Measurements from ENCODE around the gene WWOX.

The WWOX gene

DNA sequence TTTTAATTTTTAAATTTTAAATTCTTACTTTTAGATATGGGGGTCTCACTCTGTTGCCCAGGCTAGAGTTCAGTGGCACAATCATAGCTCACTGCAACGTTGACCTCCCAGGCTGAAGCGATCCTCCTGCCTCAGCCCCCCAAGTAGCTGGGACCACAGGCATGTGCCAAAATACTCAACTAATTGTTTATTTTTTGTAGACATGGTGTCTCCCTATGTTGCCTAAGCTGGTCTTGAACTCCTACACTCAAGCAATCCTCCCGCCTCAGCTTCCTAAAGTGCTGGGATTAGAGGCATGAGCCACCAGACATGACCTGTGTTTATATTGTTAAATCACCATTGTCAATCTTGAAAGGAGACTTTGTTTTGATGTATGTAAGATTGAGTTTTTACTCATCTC is 332.2 kb downstream of the WWOX start:
- DNase-seq (ENCODE audit: low read depth in 2 of 2, low spot score in 1 of 2) = no peak

DNA sequence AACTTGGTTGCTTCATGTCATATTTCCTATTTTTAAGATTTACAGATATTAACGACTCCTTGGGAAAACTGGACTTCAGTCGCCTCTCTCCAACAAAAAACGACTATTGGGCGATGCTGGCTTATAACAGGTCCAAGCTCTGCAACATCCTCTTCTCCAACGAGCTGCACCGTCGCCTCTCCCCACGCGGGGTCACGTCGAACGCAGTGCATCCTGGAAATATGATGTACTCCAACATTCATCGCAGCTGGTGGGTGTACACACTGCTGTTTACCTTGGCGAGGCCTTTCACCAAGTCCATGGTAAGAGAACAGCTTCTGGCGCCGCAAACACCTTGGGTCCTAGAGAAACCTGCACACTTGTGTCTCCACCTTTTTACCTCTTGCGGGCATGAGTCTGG is 333.0 kb downstream of the WWOX start:
- DNase-seq (ENCODE audit: low read depth in 2 of 2, low spot score in 1 of 2) = no peak

DNA sequence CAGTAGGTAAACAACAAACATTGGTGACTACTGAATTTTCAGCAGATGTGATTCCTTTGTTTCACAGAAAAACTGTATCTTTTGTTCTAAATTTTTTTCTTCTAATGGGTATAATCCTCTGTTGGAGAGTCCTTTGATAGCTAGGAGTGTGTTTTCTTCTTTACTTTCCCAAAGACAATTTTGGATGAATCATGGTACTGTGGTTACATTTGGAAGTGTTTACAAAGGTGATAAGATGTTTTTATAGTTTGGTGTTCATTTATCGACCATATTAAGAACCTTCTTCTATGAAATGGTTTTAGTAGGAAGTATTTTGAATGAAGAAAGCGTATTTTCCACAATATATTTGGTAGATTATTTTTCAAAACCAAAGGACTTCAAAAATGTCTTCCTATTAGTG is 333.7 kb downstream of the WWOX start:
- DNase-seq (ENCODE audit: low read depth in 2 of 2, low spot score in 1 of 2) = no peak

- DNase-seq (ENCODE audit: low read depth in 2 of 2, low spot score in 1 of 2) = no peak
These were observed 334.9 kb downstream of the WWOX start for GRCh38 chr16:78434401-78434800.

DNA sequence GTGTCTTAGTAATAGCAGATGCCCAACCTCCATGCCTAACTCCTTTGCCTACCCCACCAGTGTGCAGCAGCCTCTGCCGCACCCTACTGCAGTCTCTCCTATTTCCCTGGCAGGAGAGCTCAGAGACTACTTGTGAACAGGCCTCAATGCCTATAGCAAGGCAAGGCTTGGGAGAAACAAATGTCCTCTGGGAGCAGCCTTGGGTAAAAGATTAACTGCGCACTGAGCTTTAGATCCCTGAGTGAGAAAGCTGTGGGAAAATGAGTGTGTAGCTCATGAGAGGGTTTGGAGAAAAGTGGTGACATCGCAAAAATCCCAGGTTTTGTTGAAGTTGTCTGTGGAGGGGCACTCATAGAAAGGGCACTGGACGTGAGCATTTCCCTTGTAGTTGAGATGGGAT is 335.8 kb downstream of the WWOX start:
- DNase-seq (ENCODE audit: low read depth in 2 of 2, low spot score in 1 of 2) = no peak

DNA sequence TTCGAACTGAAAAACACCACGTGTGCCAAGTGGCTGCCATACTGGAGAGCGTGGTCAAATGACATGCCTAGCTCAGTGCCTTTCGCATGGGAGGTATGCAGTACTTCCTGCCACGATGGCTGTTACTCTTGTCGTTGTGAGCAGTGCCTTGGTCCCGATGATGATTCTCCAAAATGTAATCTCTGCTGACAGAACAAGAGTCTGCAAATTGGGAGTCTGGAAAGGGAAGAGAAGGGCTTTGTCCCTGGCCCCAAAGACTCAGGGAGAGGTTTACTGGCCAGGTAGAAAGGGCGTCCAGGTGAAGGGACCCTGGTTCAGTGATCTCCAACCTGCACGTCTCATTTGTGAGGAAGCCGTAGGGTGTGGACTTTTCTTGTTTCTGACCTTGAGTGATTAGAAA is 336.6 kb downstream of the WWOX start:
- DNase-seq (ENCODE audit: low read depth in 2 of 2, low spot score in 1 of 2) = no peak

- no peak for DNase-seq (ENCODE audit: low read depth in 2 of 2, low spot score in 1 of 2)
These were observed 337.4 kb downstream of the WWOX start for GRCh38 chr16:78436846-78437245.

DNA sequence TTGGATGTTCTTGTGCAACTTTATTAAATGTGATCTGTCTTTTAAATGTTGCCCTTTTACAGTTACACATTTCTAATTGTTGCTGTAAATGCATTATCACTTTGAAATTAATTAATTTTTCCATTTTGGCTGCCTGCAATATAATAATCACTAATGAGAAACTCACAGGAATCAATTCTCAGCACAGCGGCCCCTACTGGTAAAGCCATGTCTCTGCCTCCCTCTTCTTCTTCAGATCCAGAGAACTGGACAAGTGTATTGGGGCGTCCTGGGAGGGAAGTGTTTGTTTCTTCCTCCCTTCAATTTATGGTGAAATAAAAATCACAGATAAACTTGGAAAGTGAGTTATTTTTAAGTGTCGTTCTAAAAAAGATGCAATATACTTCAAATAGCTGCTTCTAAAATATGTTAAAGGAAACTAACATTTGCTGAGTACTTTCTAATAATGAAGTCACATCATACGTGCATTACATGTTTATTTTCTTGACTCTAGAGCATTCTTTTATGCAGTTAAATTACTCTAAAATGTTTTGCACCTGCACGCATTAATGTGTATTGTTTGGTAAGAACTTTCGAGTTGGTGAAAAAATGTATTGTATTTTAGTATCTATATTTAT is 338.0 kb downstream of the WWOX start:
- DNase-seq (ENCODE audit: low read depth in 2 of 2, low spot score in 1 of 2) = peak in 1 of 2 donors; percentile 2

- no peak for DNase-seq (ENCODE audit: low read depth in 2 of 2, low spot score in 1 of 2)
These were observed 338.8 kb downstream of the WWOX start for GRCh38 chr16:78438219-78438618.

- DNase-seq (ENCODE audit: low read depth in 2 of 2, low spot score in 1 of 2) = no peak
These were observed 339.2 kb downstream of the WWOX start for GRCh38 chr16:78438632-78439031.

GRCh38 chr16:78439646-78440045 is 340.2 kb downstream of the WWOX start:
- DNase-seq (ENCODE audit: low read depth in 2 of 2, low spot score in 1 of 2) = no peak

GRCh38 chr16:78441298-78441697 is 341.8 kb downstream of the WWOX start:
- DNase-seq (ENCODE audit: low read depth in 2 of 2, low spot score in 1 of 2) = no peak

- DNase-seq (ENCODE audit: low read depth in 2 of 2, low spot score in 1 of 2) = no peak
These were observed 344.3 kb downstream of the WWOX start for GRCh38 chr16:78443542-78444364.

DNA sequence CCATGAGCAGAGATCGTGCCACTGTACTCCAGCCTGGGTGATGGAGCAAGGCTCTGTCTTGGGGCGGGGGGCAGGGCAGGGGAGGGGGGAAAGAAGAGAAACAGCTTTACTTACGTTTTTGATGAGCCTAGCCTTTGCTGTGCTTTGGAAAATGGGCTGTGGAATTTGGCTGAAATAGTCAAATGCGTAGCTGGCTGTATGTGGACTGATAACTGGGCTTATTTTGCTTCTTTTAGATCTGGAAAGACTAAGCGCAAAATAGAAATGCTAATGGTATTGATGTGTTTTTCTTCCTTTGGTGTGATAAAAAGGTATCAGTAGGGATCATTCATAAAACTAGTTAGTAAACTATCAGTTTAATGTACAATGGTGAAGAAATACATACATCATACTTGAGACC is 346.4 kb downstream of the WWOX start:
- DNase-seq (ENCODE audit: low read depth in 2 of 2, low spot score in 1 of 2) = no peak

DNA sequence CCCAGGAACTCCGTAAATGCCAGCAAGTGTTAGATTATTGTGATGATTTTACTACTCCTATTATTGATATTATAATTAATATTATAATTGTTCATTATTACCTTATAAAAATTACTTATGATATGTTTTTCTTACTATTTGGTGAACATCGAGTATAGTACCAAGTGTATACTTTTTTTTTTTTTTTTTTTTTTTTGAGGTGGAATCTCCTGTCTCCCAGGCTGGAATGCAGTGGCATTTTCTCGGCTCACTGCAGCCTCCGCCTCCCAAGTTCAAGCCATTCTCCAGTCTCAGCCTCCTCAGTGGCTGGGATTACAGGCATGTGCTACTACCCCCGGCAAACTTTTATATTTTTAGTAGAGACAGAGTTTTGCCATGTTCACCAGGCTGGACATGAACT is 347.0 kb downstream of the WWOX start:
- no peak for DNase-seq (ENCODE audit: low read depth in 2 of 2, low spot score in 1 of 2)

- DNase-seq (ENCODE audit: low read depth in 2 of 2, low spot score in 1 of 2) = no peak
These were observed 347.6 kb downstream of the WWOX start for GRCh38 chr16:78446992-78447563.

GRCh38 chr16:78448658-78449271 is 349.3 kb downstream of the WWOX start:
- DNase-seq (ENCODE audit: low read depth in 2 of 2, low spot score in 1 of 2) = no peak

GRCh38 chr16:78450255-78450654 is 350.8 kb downstream of the WWOX start:
- DNase-seq (ENCODE audit: low read depth in 2 of 2, low spot score in 1 of 2) = no peak

DNA sequence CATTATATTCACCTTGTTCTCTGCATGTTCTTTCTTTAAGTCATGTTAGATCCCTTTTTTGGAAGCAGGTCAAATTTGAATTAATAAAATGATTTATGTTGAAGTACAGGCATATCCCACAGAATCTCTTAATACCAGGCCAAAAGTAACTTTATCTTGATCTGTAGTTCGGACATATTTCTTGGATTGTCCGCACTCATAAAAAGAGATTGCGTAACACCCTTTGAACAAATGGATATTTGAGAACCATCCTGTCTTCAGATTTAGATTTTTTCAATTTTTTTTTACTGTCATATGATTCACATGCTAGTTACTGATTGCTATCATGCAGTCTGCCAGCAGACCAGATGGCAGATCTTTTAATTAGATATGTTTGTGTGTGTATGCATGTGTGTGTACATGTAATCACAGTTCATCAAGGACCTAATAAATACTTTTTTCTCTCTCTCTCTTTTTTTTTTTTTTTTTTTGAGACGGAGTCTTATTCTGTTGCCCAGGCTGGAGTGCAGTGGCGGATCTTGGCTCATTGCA is 352.6 kb downstream of the WWOX start:
- DNase-seq (ENCODE audit: low read depth in 2 of 2, low spot score in 1 of 2) = no peak

GRCh38 chr16:78455861-78456260 is 356.4 kb downstream of the WWOX start:
- no peak for DNase-seq (ENCODE audit: low read depth in 2 of 2, low spot score in 1 of 2)

DNA sequence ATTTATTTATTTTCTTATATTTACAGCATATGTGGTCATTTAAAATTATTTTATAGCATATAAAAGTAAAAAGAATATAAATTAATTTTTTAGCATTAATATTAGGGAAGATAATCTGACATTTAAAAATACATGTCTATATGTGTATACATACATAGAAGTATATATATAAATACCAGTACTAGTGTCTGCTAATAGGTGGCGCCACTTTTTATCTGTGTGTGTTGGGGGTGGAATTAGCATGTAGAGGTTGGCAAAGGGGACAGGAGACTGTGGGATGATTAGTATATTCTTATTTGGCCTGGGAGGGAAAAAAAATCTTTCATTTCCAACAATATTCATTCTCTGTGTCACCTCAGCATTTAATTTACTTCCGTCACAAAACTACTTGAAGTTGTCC is 359.1 kb downstream of the WWOX start:
- no peak for DNase-seq (ENCODE audit: low read depth in 2 of 2, low spot score in 1 of 2)

- no peak for DNase-seq (ENCODE audit: low read depth in 2 of 2, low spot score in 1 of 2)
These were observed 361.0 kb downstream of the WWOX start for GRCh38 chr16:78460428-78460827.
